SK-N-SH treated with all-trans-retinoic acid at 6 μM for 48 hours (cell line): Measurements from ENCODE around the gene LRP5.

Experiments used
- ARNTL ChIP-seq: fragments of 450-650 bp; formaldehyde crosslinking; IDR thresholded peaks from 2 replicates; pipeline ENCODE4 v1.5.0; 2020; ENCODE audit warnings: low read depth, mild to moderate bottlenecking, moderate library complexity, borderline replicate concordance
- ESRRG ChIP-seq: fragments of 250-450 bp; sonication (Bioruptor Pico); IDR thresholded peaks from 2 replicates; pipeline ENCODE4 v1.6.1; 2021; ENCODE audit warnings: mild to moderate bottlenecking
- ISL1 ChIP-seq: fragments of 250-450 bp; sonication (Bioruptor Pico); IDR thresholded peaks from 2 replicates; pipeline ENCODE4 v2.1.2; 2022; ENCODE audit warnings: mild to moderate bottlenecking, moderate library complexity
- OSR1 ChIP-seq: fragments of 250-450 bp; sonication (Bioruptor Pico); IDR thresholded peaks from 2 replicates; pipeline ENCODE4 v1.8.0; 2022; ENCODE audit warnings: moderate library complexity, mild to moderate bottlenecking, inconsistent platforms
- POU6F1 ChIP-seq: fragments of 250-450 bp; sonication (Bioruptor Pico); IDR thresholded peaks from 2 replicates; pipeline ENCODE4 v1.8.0; 2021; ENCODE audit warnings: low read depth, mild to moderate bottlenecking, moderate library complexity, borderline replicate concordance
- RARB ChIP-seq: fragments of 250-450 bp; sonication (Bioruptor Pico); IDR thresholded peaks from 2 replicates; pipeline ENCODE4 v1.8.0; 2021; ENCODE audit warnings: mild to moderate bottlenecking, moderate library complexity
- TOX ChIP-seq: fragments of 250-450 bp; sonication (Bioruptor Pico); IDR thresholded peaks from 2 replicates; pipeline ENCODE4 v1.8.0; 2021; ENCODE audit warnings: mild to moderate bottlenecking, moderate library complexity, borderline replicate concordance
- TSHZ2 ChIP-seq: fragments of 250-450 bp; sonication (Bioruptor Pico); IDR thresholded peaks from 2 replicates; pipeline ENCODE4 v1.5.0; 2020; ENCODE audit warnings: mild to moderate bottlenecking, moderate library complexity
- ZFP30 ChIP-seq: fragments of 450-650 bp; formaldehyde crosslinking; IDR thresholded peaks from 2 replicates; pipeline ENCODE4 v1.5.0; 2022; ENCODE audit warnings: mild to moderate bottlenecking, moderate library complexity
- ZNF565 ChIP-seq: fragments of 450-650 bp; formaldehyde crosslinking; conservative IDR thresholded peaks from 2 replicates; pipeline ENCODE4 v1.5.0; 2020; ENCODE audit warnings: low read depth, mild to moderate bottlenecking, moderate library complexity
- ZNF70 ChIP-seq: fragments of 450-650 bp; formaldehyde crosslinking; IDR thresholded peaks from 2 replicates; pipeline ENCODE4 v1.5.0; 2020; ENCODE audit warnings: mild to moderate bottlenecking, moderate library complexity
- TF ChIP-seq, protein P1 (sequence below): fragments of 250-450 bp; sonication (Bioruptor Pico); IDR thresholded peaks from 2 replicates; pipeline ENCODE4 v1.8.0; 2020; ENCODE audit warnings: mild to moderate bottlenecking, moderate library complexity, borderline replicate concordance

DNA sequence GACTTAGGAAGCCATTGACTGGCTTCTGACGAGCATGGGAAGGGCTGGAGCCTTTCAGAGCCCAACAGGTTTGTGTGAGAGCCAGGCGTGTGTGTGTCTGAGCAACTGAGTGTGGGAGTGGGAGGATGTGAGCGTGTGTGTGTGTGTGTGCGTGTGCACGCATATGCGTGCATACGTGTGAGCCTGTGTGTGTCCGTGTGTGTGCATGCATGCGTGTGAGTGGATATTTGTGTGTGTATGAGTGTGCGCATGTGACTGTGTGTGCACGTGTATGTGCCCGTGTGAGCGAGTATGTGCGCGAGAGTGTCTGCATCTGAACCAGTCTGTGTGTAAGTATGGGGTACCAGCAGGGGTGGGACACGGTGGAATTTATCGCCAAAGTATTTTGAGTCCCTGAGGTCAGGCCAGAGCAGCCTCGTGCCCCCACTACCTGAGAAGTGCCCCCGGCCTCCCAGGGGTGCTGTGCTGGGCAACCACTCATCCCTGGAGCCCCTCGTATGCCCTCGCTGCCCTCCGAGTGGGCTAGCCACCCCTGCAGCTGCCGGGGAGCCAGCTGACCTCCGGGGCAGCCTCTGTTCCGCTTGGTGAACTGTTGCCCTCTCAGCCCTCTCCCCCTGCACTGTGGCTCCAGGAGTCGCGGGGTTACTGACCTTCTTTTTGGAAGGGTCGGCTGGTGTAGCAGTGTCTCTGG lies 38.5 kb downstream of the LRP5 start:
- no peak for TF ChIP-seq TOX
- no peak for TF ChIP-seq ZNF70 (CRISPR knock-in tag)
- no peak for TF ChIP-seq TSHZ2 (CRISPR knock-in tag)
- no peak for TF ChIP-seq ZFP30
- TF ChIP-seq ZNF565 (CRISPR knock-in tag), result no peak
- TF ChIP-seq, protein P1, sequence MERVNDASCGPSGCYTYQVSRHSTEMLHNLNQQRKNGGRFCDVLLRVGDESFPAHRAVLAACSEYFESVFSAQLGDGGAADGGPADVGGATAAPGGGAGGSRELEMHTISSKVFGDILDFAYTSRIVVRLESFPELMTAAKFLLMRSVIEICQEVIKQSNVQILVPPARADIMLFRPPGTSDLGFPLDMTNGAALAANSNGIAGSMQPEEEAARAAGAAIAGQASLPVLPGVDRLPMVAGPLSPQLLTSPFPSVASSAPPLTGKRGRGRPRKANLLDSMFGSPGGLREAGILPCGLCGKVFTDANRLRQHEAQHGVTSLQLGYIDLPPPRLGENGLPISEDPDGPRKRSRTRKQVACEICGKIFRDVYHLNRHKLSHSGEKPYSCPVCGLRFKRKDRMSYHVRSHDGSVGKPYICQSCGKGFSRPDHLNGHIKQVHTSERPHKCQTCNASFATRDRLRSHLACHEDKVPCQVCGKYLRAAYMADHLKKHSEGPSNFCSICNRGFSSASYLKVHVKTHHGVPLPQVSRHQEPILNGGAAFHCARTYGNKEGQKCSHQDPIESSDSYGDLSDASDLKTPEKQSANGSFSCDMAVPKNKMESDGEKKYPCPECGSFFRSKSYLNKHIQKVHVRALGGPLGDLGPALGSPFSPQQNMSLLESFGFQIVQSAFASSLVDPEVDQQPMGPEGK (CRISPR knock-in tag), result no peak
- no peak for TF ChIP-seq ISL1
- no peak for TF ChIP-seq POU6F1 (CRISPR knock-in tag)
- TF ChIP-seq RARB (CRISPR knock-in tag), result no peak
- no peak for TF ChIP-seq ESRRG (CRISPR knock-in tag)
- no peak for TF ChIP-seq OSR1
- TF ChIP-seq ARNTL (CRISPR knock-in tag), result no peak
